ENCODE measurements around the gene ZCCHC10. TPM values are rescaled to one million over a fixed set of nuclear protein-coding genes. Genes with fewer than 3 reads are reported as not detected.

The ZCCHC10 gene
- total and polyA plus RNA-seq, 9 of the 15 experiments (the other 6 are each of a cell fraction or from before 2014, with no cell fraction given) = 11.9 to 146 (median 51.8) TPM

DNA sequence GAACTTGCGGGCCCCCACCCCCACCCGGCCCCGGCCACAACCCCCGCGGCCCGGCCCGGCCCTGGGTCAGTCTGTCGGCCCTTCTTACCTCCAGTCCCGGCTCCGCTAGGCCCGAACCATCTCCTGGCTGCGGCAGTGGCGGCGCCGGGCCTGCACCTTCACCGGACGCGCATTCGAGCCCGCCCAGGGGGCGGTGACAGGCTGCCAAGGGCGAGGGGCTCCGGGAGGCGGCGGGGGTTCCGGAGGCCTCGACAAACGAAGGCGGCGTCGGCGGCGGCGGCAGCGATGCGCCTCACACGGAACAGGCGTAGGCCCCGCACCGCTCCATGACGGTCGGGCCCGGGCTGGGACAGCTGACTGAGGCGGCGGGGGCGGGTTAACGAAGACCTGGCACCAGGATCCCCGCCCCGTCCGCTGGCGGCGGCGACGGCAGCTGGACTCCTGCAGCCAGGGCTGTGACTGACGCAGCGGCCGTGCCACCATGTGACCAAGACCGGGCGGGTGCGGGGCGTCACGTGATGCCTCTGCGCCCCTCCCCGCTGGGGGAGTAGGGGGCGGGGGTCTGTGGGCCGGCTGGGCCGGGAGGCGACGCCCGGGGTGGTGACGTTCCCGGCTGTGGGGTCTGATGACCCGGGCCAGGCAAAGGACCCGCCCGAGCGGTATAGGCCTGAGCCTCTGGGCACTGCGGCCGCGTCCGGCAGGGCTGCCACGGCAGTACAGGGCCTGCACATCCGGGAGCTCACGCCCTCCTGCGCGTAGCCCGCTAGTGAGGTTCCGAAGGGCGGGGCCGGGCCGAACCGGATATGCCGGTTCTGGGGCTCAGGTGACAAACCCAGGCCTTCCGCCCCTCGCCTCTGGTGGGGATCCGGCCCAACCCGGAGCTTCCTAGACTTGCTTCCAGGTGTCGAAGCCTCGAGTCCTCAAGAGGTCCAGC is 62.9 kb downstream of the ZCCHC10 start, which contains the start of gene AFF4 (continued):
- TF ChIP-seq, protein P1, sequence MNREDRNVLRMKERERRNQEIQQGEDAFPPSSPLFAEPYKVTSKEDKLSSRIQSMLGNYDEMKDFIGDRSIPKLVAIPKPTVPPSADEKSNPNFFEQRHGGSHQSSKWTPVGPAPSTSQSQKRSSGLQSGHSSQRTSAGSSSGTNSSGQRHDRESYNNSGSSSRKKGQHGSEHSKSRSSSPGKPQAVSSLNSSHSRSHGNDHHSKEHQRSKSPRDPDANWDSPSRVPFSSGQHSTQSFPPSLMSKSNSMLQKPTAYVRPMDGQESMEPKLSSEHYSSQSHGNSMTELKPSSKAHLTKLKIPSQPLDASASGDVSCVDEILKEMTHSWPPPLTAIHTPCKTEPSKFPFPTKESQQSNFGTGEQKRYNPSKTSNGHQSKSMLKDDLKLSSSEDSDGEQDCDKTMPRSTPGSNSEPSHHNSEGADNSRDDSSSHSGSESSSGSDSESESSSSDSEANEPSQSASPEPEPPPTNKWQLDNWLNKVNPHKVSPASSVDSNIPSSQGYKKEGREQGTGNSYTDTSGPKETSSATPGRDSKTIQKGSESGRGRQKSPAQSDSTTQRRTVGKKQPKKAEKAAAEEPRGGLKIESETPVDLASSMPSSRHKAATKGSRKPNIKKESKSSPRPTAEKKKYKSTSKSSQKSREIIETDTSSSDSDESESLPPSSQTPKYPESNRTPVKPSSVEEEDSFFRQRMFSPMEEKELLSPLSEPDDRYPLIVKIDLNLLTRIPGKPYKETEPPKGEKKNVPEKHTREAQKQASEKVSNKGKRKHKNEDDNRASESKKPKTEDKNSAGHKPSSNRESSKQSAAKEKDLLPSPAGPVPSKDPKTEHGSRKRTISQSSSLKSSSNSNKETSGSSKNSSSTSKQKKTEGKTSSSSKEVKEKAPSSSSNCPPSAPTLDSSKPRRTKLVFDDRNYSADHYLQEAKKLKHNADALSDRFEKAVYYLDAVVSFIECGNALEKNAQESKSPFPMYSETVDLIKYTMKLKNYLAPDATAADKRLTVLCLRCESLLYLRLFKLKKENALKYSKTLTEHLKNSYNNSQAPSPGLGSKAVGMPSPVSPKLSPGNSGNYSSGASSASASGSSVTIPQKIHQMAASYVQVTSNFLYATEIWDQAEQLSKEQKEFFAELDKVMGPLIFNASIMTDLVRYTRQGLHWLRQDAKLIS (CRISPR knock-in tag; IDR thresholded peaks at IDR 0.05) = peak; percentile 96
- TF ChIP-seq HDAC8 (tag; IDR thresholded peaks at IDR 0.05) (peak; percentile 57; the same call in 1 of the 2 replicates), SNIP1 (IDR thresholded peaks at IDR 0.05; ENCODE audit: low read depth) (no peak), MEIS2 (IDR thresholded peaks at IDR 0.05; ENCODE audit: partially characterized antibody) (peak; percentile 43), TCFL5 (CRISPR knock-in tag; conservative IDR thresholded peaks at IDR 0.05) (no peak), ELF1 (tag; IDR thresholded peaks at IDR 0.05) (peak; percentile 70), ADNP (tag; IDR thresholded peaks at IDR 0.05) (no peak), KLF6 (CRISPR knock-in tag; IDR thresholded peaks at IDR 0.05; ENCODE audit: borderline replicate concordance) (peak; percentile 92; the same call in 1 of the 2 replicates)
- TF ChIP-seq, protein P2, sequence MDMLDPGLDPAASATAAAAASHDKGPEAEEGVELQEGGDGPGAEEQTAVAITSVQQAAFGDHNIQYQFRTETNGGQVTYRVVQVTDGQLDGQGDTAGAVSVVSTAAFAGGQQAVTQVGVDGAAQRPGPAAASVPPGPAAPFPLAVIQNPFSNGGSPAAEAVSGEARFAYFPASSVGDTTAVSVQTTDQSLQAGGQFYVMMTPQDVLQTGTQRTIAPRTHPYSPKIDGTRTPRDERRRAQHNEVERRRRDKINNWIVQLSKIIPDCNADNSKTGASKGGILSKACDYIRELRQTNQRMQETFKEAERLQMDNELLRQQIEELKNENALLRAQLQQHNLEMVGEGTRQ (CRISPR knock-in tag; IDR thresholded peaks at IDR 0.05) = peak; percentile 100
- TF ChIP-seq, protein P3, sequence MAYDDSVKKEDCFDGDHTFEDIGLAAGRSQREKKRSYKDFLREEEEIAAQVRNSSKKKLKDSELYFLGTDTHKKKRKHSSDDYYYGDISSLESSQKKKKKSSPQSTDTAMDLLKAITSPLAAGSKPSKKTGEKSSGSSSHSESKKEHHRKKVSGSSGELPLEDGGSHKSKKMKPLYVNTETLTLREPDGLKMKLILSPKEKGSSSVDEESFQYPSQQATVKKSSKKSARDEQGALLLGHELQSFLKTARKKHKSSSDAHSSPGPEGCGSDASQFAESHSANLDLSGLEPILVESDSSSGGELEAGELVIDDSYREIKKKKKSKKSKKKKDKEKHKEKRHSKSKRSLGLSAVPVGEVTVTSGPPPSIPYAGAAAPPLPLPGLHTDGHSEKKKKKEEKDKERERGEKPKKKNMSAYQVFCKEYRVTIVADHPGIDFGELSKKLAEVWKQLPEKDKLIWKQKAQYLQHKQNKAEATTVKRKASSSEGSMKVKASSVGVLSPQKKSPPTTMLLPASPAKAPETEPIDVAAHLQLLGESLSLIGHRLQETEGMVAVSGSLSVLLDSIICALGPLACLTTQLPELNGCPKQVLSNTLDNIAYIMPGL (CRISPR knock-in tag; IDR thresholded peaks at IDR 0.05) = peak; percentile 85; the same call in 1 of the 2 replicates
- TF ChIP-seq, protein P4, sequence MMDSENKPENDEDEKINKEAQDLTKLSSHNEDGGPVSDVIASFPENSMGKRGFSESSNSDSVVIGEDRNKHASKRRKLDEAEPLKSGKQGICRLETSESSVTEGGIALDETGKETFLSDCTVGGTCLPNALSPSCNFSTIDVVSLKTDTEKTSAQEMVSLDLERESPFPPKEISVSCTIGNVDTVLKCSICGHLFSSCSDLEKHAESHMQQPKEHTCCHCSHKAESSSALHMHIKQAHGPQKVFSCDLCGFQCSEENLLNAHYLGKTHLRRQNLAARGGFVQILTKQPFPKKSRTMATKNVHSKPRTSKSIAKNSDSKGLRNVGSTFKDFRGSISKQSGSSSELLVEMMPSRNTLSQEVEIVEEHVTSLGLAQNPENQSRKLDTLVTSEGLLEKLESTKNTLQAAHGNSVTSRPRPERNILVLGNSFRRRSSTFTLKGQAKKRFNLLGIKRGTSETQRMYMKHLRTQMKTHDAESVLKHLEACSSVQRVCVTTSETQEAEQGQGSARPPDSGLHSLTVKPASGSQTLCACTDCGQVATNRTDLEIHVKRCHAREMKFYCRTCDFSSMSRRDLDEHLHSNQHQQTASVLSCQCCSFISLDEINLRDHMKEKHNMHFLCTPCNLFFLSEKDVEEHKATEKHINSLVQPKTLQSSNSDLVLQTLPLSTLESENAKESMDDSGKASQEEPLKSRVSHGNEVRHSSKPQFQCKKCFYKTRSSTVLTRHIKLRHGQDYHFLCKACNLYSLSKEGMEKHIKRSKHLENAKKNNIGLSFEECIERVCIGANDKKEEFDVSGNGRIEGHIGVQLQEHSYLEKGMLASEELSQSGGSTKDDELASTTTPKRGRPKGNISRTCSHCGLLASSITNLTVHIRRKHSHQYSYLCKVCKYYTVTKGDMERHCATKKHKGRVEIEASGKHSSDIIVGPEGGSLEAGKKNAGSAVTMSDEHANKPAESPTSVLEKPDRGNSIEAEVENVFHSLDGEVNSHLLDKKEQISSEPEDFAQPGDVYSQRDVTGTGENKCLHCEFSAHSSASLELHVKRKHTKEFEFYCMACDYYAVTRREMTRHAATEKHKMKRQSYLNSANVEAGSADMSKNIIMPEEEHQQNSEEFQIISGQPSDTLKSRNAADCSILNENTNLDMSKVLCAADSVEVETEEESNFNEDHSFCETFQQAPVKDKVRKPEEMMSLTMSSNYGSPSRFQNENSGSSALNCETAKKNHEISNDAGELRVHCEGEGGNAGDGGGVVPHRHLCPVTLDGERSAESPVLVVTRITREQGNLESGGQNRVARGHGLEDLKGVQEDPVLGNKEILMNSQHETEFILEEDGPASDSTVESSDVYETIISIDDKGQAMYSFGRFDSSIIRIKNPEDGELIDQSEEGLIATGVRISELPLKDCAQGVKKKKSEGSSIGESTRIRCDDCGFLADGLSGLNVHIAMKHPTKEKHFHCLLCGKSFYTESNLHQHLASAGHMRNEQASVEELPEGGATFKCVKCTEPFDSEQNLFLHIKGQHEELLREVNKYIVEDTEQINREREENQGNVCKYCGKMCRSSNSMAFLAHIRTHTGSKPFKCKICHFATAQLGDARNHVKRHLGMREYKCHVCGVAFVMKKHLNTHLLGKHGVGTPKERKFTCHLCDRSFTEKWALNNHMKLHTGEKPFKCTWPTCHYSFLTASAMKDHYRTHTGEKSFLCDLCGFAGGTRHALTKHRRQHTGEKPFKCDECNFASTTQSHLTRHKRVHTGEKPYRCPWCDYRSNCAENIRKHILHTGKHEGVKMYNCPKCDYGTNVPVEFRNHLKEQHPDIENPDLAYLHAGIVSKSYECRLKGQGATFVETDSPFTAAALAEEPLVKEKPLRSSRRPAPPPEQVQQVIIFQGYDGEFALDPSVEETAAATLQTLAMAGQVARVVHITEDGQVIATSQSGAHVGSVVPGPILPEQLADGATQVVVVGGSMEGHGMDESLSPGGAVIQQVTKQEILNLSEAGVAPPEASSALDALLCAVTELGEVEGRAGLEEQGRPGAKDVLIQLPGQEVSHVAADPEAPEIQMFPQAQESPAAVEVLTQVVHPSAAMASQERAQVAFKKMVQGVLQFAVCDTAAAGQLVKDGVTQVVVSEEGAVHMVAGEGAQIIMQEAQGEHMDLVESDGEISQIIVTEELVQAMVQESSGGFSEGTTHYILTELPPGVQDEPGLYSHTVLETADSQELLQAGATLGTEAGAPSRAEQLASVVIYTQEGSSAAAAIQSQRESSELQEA (IDR thresholded peaks at IDR 0.05; ENCODE audit: low read depth) = no peak
